NCI-H526 (cell line): ENCODE measurements around the gene SEC23B.
A peak's percentile ranks its signal among the peaks of the same experiment; 100 is the strongest.
"Not testable (repeated sequence)": the region's sequence is repeated elsewhere in the genome, so short reads cannot be mapped to it uniquely, and the experiment has no call there.

ENCODE experiments used
- DNase-seq, 2 experiments: peaks; one replicate each; lab custom pipeline; 2025; lab: John Stamatoyannopoulos, UW

The SEC23B gene

DNA sequence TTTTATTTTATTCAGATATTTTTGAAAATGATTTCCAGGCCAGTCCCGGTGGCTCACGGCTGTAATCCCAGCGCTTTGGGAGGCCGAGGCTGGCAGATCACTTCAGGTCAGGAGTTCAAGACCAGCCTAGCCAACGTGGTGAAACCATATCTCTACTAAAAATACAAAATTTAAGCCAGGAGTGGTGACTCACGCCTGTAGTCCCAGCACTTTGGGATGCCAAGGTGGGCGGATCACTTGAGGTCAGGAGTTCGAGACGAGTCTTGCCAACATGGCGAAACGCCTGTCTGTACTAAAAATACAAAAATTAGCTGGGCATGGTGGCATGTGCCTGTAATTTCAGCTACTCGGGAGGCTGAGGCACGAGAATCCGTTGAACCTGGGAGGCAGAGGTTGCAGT lies 19.0 kb downstream of the SEC23B start:
- DNase-seq, result not testable (repeated sequence)

GRCh38 chr20:18527339-18527738 lies 19.6 kb downstream of the SEC23B start:
- DNase-seq, result no peak

DNA sequence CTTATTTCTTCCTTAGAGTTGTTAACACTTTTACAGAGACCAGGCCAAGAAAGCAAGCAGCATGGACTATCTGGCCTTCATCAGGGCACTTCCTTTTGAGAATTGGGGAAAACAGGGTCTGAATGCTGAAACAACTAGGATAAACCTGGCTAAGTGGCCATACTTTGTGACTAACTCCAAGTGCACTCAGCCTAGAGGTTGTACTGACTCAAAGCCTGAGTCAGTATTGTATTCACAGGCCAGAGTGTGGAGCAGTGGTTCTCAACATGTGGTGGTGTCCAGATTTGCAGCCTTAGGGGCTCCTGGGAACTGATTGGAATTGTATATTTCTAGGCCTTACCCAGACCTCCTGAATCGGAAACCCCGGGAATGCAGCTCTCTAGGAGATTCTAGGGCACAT lies 20.1 kb downstream of the SEC23B start:
- no peak for DNase-seq

GRCh38 chr20:18529041-18529440 lies 21.3 kb downstream of the SEC23B start:
- DNase-seq, result no peak

DNA sequence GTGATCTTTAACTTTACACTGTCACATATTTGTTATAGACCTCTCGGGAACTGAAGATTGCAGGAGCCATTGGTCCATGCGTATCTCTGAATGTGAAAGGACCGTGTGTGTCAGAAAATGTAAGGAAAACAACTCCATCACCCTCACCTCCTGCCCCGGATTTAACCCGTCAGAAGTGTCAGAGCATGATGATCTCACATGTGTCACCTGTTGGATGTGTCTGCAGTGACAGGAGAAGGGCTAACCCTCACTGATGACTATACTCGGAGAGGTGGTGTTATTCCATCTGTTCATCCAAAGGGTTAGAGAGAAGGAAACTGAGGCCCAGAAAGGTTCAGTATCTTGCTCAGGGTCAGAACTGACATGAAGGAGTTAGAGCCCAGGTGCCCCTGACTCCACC lies 24.9 kb downstream of the SEC23B start:
- DNase-seq, result no peak

DNA sequence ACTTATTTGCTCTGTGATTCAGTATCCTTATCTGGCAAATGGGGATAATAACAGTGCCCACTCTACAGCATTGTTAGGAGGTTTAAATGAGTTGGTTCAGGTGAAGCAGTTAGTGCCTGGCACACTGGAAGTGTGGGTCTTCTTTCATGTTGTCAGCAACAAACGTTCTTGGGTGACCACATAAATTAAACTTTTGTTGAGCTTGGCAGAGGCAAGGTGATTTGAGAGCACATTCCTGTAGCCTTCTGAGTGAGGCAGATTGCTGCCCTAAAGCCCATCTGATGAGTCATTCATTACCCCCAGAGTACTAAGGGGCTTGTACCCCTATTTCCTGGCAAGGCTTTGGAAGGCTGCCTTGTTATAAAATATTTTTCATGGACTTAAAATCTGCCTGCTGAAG lies 25.8 kb downstream of the SEC23B start:
- DNase-seq, result no peak

- DNase-seq, result no peak
These were observed 26.4 kb downstream of the SEC23B start for GRCh38 chr20:18533978-18534644.

DNA sequence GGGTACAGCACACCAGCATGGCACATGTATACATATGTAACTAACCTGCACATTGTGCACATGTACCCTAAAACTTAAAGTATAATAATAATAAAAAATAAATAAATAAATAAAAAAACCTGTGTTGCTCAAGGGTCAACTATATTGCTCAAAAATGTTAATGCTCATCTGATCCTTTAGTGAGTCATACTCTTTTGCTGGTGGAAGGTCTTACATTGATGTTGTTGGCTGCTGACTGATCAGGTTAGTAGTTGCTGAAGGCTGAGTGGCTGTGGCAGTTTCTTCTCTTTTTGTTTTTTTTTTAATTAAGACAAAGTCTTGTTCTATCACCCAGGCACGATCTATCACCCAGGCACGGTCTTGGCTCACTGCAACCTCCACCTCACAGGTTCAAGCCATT lies 29.9 kb downstream of the SEC23B start:
- no peak for DNase-seq

DNA sequence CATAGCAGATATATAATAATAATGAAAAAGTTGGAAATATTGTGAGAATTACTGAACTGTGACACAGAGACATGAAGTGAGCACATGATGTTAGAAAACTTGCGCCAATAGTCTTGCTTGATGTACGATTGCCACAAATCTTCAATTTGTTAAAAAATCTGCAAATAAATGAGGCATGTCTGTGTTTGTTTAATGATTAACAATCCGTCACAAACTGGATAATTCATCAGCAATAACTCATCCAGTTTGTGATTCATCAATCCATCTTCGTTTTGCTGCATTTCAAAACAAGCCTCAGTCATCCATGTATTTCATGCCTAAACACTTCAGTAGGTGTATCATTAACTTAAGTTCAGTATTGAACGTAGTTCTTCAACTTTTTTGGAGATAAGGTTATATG lies 34.0 kb downstream of the SEC23B start:
- DNase-seq, result no peak

- DNase-seq, result no peak
These were observed 35.5 kb downstream of the SEC23B start for GRCh38 chr20:18543216-18543615.

DNA sequence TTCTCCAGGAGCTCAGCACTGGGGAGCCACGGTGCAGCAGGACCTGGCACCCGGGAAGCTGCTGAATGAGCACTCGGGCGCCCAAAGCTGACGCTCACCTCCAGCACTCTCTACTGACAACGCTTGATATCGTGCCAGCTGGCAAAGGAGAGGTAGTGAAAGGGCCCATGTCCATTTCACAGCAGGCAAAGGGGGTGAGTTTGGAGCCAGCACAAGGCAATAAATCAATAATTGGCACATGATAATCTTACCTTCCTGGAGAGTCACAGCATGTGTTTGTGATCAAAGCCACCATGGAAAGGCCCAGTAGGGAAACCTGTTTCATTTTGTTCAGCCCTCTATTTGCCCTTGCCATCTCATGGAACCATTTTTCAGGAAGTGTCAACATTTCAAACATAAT lies 36.2 kb downstream of the SEC23B start:
- DNase-seq, result no peak

- DNase-seq, result no peak
These were observed 37.8 kb downstream of the SEC23B start for GRCh38 chr20:18545566-18545965.

GRCh38 chr20:18548465-18548864 lies 40.7 kb downstream of the SEC23B start:
- no peak for DNase-seq

GRCh38 chr20:18553746-18554145 lies 46.0 kb downstream of the SEC23B start:
- no peak for DNase-seq

GRCh38 chr20:18566892-18567738 lies 59.4 kb downstream of the SEC23B start, which contains the start of gene SMIM26:
Gene SMIM26, plus strand, starts transcription at chr20:18567432. Its CDS starts 47 bp downstream, at chr20:18567479.
- DNase-seq, result peak; percentile 90 to 98

- DNase-seq, result peak in 1 of 2 experiments; percentile 61
These were observed 60.0 kb downstream of the SEC23B start for GRCh38 chr20:18567739-18568091.

- DNase-seq, result no peak
These were observed 63.3 kb downstream of the SEC23B start for GRCh38 chr20:18571009-18571408.

- no peak for DNase-seq
These were observed 63.8 kb downstream of the SEC23B start for GRCh38 chr20:18571578-18571977.

GRCh38 chr20:18577942-18578341 lies 70.2 kb downstream of the SEC23B start:
- DNase-seq, result no peak

GRCh38 chr20:18578581-18578980 lies 70.8 kb downstream of the SEC23B start:
- no peak for DNase-seq

DNA sequence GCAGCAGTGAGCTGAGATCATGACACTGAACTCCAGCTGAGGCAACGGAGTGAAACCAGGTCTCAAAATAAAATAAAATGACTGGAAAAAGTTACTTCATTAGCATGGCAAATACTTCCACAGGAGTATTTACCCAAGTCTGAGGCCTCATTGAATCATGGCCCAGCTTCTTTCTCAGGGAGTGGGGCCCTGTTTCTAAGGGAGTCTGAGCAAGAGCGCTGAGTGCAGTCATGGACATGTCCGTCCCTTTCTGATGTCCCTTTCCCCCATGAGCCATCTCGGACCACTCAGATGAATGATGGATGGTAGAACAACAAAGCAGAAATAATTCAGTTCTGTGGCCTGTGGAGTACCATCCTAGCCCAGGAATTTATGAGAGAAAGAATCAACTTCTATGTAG lies 72.3 kb downstream of the SEC23B start:
- DNase-seq, result no peak

DNA sequence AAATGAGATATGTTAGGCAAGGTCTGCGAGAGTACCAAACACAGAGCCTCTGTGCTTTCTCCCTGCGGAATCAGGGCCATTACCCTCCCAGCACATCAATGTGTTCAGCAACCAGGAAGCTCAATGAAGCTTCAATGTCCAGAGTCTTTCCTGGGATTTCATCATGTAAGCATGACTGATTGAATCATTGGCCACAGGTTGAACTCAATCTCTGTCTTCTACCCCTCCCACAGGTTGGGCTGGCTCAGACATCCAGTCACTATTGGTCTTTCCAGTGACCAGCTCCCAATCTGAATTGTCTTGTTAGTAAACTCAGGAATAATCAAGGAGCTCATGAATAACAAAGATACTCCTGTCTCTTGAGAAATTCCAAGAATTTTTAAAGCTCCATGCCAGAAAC lies 77.4 kb downstream of the SEC23B start:
- peak in 1 of 2 experiments; percentile 16 for DNase-seq
